GM12865 (cell line): ENCODE results near the gene RTF2.

ENCODE experiments used
- DNase-seq: peaks from one replicate; pipeline ENCODE4 v3.0.0; 2010; ENCODE audit warnings: low read depth
- H3K4me3 ChIP-seq: 2 replicates; pipeline ENCODE4 v1.5.1; 2011; ENCODE audit warnings: mild to moderate bottlenecking, low read depth, low read length, control low read depth
- CTCF ChIP-seq: IDR thresholded peaks from 2 replicates; pipeline ENCODE4 v1.5.1; 2011; ENCODE audit warnings: low read length, control low read depth, low read depth, inconsistent platforms; ENCODE audit not compliant: insufficient read depth; ENCODE audit errors: missing control alignments

Gene RTF2

GRCh38 chr20:56565511-56565910 lies 97.1 kb downstream of the RTF2 start:
- DNase-seq, result no peak
- H3K4me3 ChIP-seq, result no peak overlapping the region
- no peak for TF ChIP-seq CTCF

- TF ChIP-seq CTCF, result no peak
- no peak for DNase-seq
- H3K4me3 ChIP-seq, result no peak overlapping the region
Measured at GRCh38 chr20:56566621-56567020, 98.2 kb downstream of the RTF2 start.
